VCaP (cell line): ENCODE measurements around the gene PRIM1.

ENCODE experiments used
- H3K27ac ChIP-seq: fragments of 450-650 bp; 2 replicates; pipeline ENCODE4 v1.5.1; 2017
- TF ChIP-seq, protein P1 (sequence below): fragments of 450-650 bp; conservative IDR thresholded peaks from 2 replicates; pipeline ENCODE4 v1.5.1; 2017; ENCODE audit warnings: mild to moderate bottlenecking, moderate library complexity

The PRIM1 gene

DNA sequence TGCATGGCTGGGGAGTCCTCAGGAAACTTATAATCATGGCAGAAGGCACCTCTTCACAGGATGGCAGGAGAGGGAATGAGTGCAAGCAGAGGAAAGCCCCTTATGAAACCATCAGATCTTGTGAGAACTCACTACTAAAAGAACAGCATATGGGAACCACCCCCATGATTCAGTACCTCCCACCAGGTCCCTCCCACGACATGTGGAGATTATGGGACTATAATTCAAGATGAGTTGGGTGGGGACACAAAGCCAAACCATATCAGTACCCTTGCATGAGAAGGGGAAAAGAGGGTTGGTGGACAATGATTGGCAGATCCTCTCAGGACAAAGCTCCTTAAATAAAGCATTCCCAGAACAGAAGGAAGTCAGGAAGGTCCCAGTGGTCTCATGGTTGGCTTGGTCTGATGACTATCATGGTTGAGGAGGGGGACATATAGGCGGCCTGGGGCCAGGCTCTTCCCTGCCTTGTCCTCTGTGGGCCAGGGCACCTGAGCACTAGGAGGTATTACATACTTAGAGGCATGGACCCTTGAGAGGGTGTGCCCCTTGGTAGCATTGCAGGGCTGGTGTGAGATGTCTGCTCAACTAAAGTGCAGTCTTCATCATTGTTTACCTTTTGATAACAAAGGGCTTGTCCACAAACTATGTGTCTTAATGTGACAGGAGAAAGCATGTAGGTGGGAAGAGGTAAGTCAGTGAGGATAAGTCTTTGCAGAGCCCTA lies 33.2 kb upstream of the PRIM1 start:
- no peak overlapping the region for H3K27ac ChIP-seq
- TF ChIP-seq, protein P1, sequence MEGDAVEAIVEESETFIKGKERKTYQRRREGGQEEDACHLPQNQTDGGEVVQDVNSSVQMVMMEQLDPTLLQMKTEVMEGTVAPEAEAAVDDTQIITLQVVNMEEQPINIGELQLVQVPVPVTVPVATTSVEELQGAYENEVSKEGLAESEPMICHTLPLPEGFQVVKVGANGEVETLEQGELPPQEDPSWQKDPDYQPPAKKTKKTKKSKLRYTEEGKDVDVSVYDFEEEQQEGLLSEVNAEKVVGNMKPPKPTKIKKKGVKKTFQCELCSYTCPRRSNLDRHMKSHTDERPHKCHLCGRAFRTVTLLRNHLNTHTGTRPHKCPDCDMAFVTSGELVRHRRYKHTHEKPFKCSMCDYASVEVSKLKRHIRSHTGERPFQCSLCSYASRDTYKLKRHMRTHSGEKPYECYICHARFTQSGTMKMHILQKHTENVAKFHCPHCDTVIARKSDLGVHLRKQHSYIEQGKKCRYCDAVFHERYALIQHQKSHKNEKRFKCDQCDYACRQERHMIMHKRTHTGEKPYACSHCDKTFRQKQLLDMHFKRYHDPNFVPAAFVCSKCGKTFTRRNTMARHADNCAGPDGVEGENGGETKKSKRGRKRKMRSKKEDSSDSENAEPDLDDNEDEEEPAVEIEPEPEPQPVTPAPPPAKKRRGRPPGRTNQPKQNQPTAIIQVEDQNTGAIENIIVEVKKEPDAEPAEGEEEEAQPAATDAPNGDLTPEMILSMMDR: no peak

DNA sequence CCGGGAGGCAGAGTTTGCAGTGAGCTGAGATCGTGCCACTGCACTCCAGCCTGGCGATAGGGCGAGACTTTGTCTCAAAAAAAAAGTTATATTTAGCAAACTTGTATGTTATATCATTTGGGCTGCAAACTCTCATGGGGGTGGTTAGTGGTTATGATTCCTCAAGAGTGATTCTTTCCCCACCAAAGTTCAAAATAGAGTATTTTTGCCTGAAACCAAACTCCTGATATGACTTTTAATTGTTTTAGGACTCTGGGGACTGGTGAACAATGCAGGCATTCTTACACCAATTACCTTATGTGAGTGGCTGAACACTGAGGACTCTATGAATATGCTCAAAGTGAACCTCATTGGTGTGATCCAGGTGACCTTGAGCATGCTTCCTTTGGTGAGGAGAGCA lies 29.6 kb upstream of the PRIM1 start:
- no peak overlapping the region for H3K27ac ChIP-seq
- TF ChIP-seq, protein P1: no peak

DNA sequence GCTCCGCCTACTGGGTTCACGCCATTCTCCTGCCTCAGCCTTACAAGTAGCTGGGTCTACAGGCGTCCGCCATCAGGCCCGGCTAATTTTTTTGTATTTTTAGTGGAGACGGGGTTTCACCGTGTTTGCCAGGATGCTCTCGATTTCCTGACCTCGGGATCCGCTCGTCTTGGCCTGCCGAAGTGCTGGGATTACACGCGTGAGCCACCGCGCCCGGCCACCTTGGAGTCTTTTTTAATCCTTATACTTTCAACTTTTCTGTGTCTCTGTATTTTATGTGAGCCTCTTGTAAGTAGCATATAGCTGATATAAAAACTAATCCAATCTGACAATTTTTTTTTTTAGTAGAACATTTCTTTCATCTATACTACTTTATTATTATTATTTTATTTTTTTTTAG lies 26.6 kb upstream of the PRIM1 start:
- TF ChIP-seq, protein P1: no peak
- H3K27ac ChIP-seq: no peak overlapping the region; the same call in 1 of the 2 replicates

DNA sequence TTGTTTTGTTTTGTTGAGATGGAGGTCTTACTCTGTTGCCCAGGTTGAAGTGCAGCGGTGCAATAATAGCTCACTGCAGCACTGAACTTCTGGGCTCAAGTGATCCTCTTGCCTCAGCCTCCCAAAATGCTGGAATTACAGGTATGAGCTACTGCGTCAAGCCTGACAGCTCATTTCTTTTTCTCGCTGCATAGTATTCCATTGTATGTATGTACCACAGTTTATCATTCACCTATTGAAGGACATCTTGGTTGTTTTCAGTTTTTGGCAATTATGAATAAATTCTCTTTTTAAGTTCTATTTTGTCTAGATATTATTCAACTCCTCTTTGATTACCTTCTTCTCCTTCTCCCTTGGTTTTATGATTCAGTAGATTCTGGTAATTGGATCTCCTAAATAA lies 24.5 kb upstream of the PRIM1 start:
- H3K27ac ChIP-seq: no peak overlapping the region
- TF ChIP-seq, protein P1: no peak

DNA sequence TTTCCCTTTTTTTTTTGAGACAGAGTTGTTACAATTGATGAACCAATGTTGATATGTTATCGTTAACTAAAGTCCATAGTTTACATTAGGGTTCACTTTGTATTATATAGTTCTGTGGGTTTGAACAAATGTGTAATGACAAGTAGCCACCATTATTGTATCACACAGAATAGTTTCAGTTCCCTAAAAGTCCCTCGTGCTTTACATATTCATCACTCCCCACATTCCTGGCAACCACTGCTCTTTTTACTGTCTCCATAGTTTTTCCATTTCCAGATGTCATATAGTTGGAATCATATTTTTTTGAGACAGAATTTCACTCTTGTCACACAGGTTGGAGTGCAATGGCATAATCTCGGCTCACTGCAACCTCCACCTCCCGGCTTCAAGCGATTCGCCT lies 23.5 kb upstream of the PRIM1 start:
- TF ChIP-seq, protein P1: no peak

DNA sequence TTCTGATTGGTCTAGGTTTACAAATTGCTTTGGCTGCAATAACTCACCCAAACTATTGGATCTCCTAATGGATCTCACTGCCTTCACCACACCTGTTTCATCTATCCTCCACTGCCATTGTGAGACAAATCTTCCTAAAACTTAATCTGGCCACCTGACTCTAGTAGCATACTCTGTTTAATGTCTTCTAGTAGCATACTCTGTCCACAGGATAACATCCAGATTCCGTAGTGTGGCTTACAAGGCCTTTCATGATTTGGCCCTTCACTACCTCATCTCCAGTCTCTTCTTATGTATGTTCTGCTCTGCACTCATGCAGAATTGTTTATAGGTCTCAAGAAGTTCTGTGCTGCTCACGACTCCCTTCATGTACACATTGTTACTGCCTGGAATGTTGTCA lies 21.0 kb upstream of the PRIM1 start:
- peak overlapping the region; percentile 50 for H3K27ac ChIP-seq
- TF ChIP-seq, protein P1: no peak

More for the DNA sequence above, 23.5 kb upstream of the PRIM1 start:
- no peak overlapping the region for H3K27ac ChIP-seq

DNA sequence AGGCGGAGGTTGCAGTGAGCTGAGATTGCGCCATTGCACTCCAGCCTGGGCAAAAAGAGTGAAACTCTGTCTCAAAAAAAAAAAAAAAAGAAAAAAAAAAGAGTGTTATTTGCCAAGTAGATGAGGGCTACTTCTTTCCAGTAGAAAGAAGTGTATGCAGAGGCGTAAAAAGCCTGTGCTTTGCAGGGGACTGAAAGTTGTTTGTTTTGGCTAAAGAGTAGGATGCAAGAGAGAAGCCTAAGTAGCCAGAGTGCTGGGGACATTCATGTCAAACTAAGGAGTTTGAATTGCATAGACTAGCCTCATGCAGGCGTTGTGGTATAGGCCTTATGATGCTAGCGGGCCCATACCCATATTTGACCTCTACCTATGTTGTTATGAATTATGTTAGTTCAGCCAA lies 20.5 kb upstream of the PRIM1 start:
- TF ChIP-seq, protein P1: no peak
- peak overlapping the region; percentile 50 for H3K27ac ChIP-seq
